IMR-90 (cell line): ENCODE data around the gene CNKSR2. TPM values are rescaled to one million over a fixed set of nuclear protein-coding genes. Genes with fewer than 3 reads are reported as not detected.

Experiments used
- ATAC-seq: fragments of 200-7000 bp; cut with Tn5 transposase; 2 replicates; pipeline ENCODE4 v1.9.1; 2020; ENCODE audit warnings: low read depth, mild to moderate bottlenecking, moderate library complexity
- BruUV-seq: library from RNA; stranded (reverse); fragments of 400-500 nt; replicated peaks from 2 replicates; lab custom pipeline; 2021; lab: Mats Ljungman, UMichigan
- CTCF ChIA-PET: fragments of 300-600 bp; formaldehyde crosslinking; extraction: SDS; loops from one replicate; lab custom pipeline; 2021; ENCODE audit warnings: antibody characterized with exemption; lab: Yijun Ruan, JAX
- POLR2A ChIA-PET: fragments of 300-600 bp; sonication (Branson Sonifier 250); formaldehyde crosslinking; loops from one replicate; lab custom pipeline; 2022; ENCODE audit warnings: antibody characterized with exemption; ENCODE audit not compliant: unreplicated experiment; lab: Charles Lee
- DNase-seq: peaks from one replicate; pipeline ENCODE4 v3.0.0; 2013
- H2AFZ ChIP-seq: replicated peaks from 2 replicates; pipeline ENCODE3; 2013; ENCODE audit warnings: low read length, mild to moderate bottlenecking; ENCODE audit not compliant: poor library complexity
- H2AK5ac ChIP-seq: 2 replicates; pipeline ENCODE4 v1.6.1; 2013; ENCODE audit warnings: low read depth, low read length, inconsistent platforms
- H2AK9ac ChIP-seq: replicated peaks from 2 replicates; pipeline ENCODE3; 2013; ENCODE audit warnings: mild to moderate bottlenecking, low read depth, low read length, moderate library complexity; ENCODE audit not compliant: poor library complexity
- H2BK120ac ChIP-seq: 2 replicates; pipeline ENCODE4 v1.6.1; 2013; ENCODE audit warnings: low read depth, low read length, inconsistent platforms
- H2BK15ac ChIP-seq: 3 replicates; pipeline ENCODE4 v1.6.1; 2013; ENCODE audit warnings: low read depth, low read length, inconsistent platforms
- H2BK20ac ChIP-seq: 2 replicates; pipeline ENCODE4 v1.6.1; 2013; ENCODE audit warnings: low read depth, mild to moderate bottlenecking, inconsistent platforms, low read length, moderate library complexity
- H2BK5ac ChIP-seq: 2 replicates; pipeline ENCODE4 v1.6.1; 2013; ENCODE audit warnings: mild to moderate bottlenecking, low read depth, low read length, inconsistent platforms; ENCODE audit not compliant: poor library complexity, severe bottlenecking
- H3K14ac ChIP-seq: replicated peaks from 2 replicates; pipeline ENCODE4 v1.6.1; 2013; ENCODE audit warnings: low read depth, low read length, inconsistent platforms
- H3K18ac ChIP-seq: 2 replicates; pipeline ENCODE4 v1.6.1; 2013; ENCODE audit warnings: low read depth, low read length, control low read depth
- H3K23ac ChIP-seq: 2 replicates; pipeline ENCODE4 v1.6.1; 2013; ENCODE audit warnings: low read depth, low read length, inconsistent platforms
- H3K27ac ChIP-seq: 2 replicates; pipeline ENCODE4 v1.5.1; 2013; ENCODE audit warnings: mild to moderate bottlenecking, control low read depth, low read length; ENCODE audit not compliant: insufficient read depth
- H3K27me3 ChIP-seq: 2 replicates; pipeline ENCODE4 v1.6.1; 2013; ENCODE audit warnings: low read length; ENCODE audit not compliant: control insufficient read depth, insufficient read depth
- H3K36me3 ChIP-seq: 2 replicates; pipeline ENCODE4 v1.6.1; 2013; ENCODE audit warnings: low read length, mixed read lengths; ENCODE audit not compliant: control insufficient read depth, insufficient read depth
- H3K4ac ChIP-seq: 2 replicates; pipeline ENCODE4 v1.6.1; 2013; ENCODE audit warnings: low read depth, low read length, inconsistent platforms
- H3K4me1 ChIP-seq: 2 replicates; pipeline ENCODE4 v1.6.1; 2013; ENCODE audit warnings: low read length, mixed read lengths; ENCODE audit not compliant: control insufficient read depth, insufficient read depth
- H3K4me2 ChIP-seq: 2 replicates; pipeline ENCODE4 v1.6.1; 2013; ENCODE audit warnings: low read depth, mild to moderate bottlenecking, control low read depth, low read length, moderate library complexity
- H3K4me3 ChIP-seq: 2 replicates; pipeline ENCODE4 v1.5.1; 2013; ENCODE audit warnings: low read depth, mild to moderate bottlenecking, control low read depth, low read length, moderate library complexity; ENCODE audit not compliant: insufficient read depth
- H3K56ac ChIP-seq: 2 replicates; pipeline ENCODE4 v1.6.1; 2013; ENCODE audit warnings: low read length, inconsistent platforms; ENCODE audit not compliant: insufficient read depth; ENCODE audit errors: extremely low read depth
- H3K79me1 ChIP-seq, 2 experiments: 2 replicates each; pipeline ENCODE4 v1.6.1; 2013; ENCODE audit warnings: low read length in 2 of 2, inconsistent platforms in 1 of 2, low read depth in 1 of 2
- H3K9ac ChIP-seq: 2 replicates; pipeline ENCODE4 v1.6.1; 2013; ENCODE audit warnings: low read depth, low read length, control low read depth
- H3K9me1 ChIP-seq: 2 replicates; pipeline ENCODE4 v1.6.1; 2013; ENCODE audit warnings: low read length, inconsistent platforms; ENCODE audit not compliant: insufficient read depth
- H3K9me3 ChIP-seq: 2 replicates; pipeline ENCODE4 v1.6.1; 2013; ENCODE audit warnings: low read length; ENCODE audit not compliant: control insufficient read depth, insufficient read depth
- H4K20me1 ChIP-seq: 2 replicates; pipeline ENCODE4 v1.6.1; 2013; ENCODE audit warnings: low read length, inconsistent platforms; ENCODE audit not compliant: insufficient read depth
- H4K5ac ChIP-seq: 2 replicates; pipeline ENCODE4 v1.6.1; 2013; ENCODE audit warnings: mild to moderate bottlenecking, low read depth, low read length, control low read depth
- H4K8ac ChIP-seq, 2 experiments: 2 replicates each; pipeline ENCODE4 v1.6.1; 2013; ENCODE audit warnings: low read depth in 2 of 2, low read length in 2 of 2, control low read depth in 1 of 2, inconsistent platforms in 1 of 2
- H4K91ac ChIP-seq: 2 replicates; pipeline ENCODE4 v1.6.1; 2013; ENCODE audit warnings: low read depth, low read length, inconsistent platforms; ENCODE audit not compliant: insufficient read depth
- CEBPB ChIP-seq: IDR thresholded peaks from 2 replicates; pipeline ENCODE4 v1.6.1; 2012; ENCODE audit warnings: low read depth, low read length, improper control_type of control experiment
- MXI1 ChIP-seq: IDR thresholded peaks from 2 replicates; pipeline ENCODE4 v1.6.1; 2012; ENCODE audit warnings: low read depth, mild to moderate bottlenecking, low read length, moderate library complexity, borderline replicate concordance
- POLR2A ChIP-seq: IDR thresholded peaks from 2 replicates; pipeline ENCODE4 v1.6.1; 2012; ENCODE audit warnings: mild to moderate bottlenecking, low read depth, low read length
- RAD21 ChIP-seq: IDR thresholded peaks from 2 replicates; pipeline ENCODE4 v1.6.1; 2012; ENCODE audit warnings: low read length, improper control_type of control experiment
- RCOR1 ChIP-seq: IDR thresholded peaks from 2 replicates; pipeline ENCODE4 v1.6.1; 2012; ENCODE audit warnings: mild to moderate bottlenecking, low read length, improper control_type of control experiment; ENCODE audit not compliant: insufficient replicate concordance
- WGBS, 2 experiments: methylation state at CpG; one replicate each; pipeline versions ENCODE4 v1.1.5 to v1.1.7; 2013; ENCODE audit warnings: missing lambda C conversion rate in 2 of 2; ENCODE audit not compliant: insufficient read length in 1 of 2; ENCODE audit errors: extremely low coverage in 2 of 2; 5-methylcytosine and 5-hydroxymethylcytosine counted together
- dilution Hi-C: fragments of 300-500 bp; cut with HindIII; formaldehyde crosslinking; loops from one replicate; pipeline ENCODE4 v1.14.3; 2018; ENCODE audit warnings: low sequenced_read_pairs; ENCODE audit not compliant: unreplicated experiment
- in situ Hi-C: fragments of 300-500 bp; cut with MboI; formaldehyde crosslinking; loops from 3 replicates; pipeline ENCODE4 v1.14.3; 2019; ENCODE audit warnings: low sequenced_read_pairs, inconsistent platforms, mixed read lengths
- intact Hi-C: fragments of 100-400 bp; cut with micrococcal nuclease; formaldehyde crosslinking; loops from 2 replicates; pipeline ENCODE4 v1.10.0; 2022
- polyA plus RNA-seq, 3 experiments: library from polyadenylated mRNA; depleted of rRNA; stranded (reverse); fragments of >200 nt; gene quantifications; 2 replicates each; pipeline ENCODE4 v1.2.3, GENCODE V29; 2012; ENCODE audit warnings: low replicate concordance in 1 of 3
- total RNA-seq: library from RNA; depleted of rRNA; stranded (reverse); fragments of >200 nt; gene quantifications from 2 replicates; pipeline ENCODE4 v1.2.3, GENCODE V29; 2012

CNKSR2 gene
- total and polyA plus RNA-seq, 2 of the 4 experiments (the other 2 are of a cell fraction): 0.14 to 0.90 TPM

GRCh38 chrX:21476909-21477308, 102.7 kb downstream of the CNKSR2 start:
- in situ Hi-C loops: loop anchor here (25.0 kb wide), 1 partner anchor 940 kb away; no protein-coding TSS in a partner anchor
- Histone ChIP-seq H3K4me1 (no peaks in the 10 kb centered on the region), H3K9me3 (no peaks in the 10 kb centered on the region), H3K4ac (no peak overlapping the region), H2BK15ac (no peak overlapping the region), H3K4me3 (no peak overlapping the region), H4K8ac (no peak overlapping the region), H3K4me2 (no peak overlapping the region), H3K27ac (no peak overlapping the region), H2AFZ (no peak overlapping the region), H3K23ac (no peak overlapping the region), H3K9me1 (no peaks in the 10 kb centered on the region), H3K9ac (no peak overlapping the region), H4K20me1 (no peaks in the 10 kb centered on the region), H3K14ac (no peak overlapping the region), H3K27me3 (no peaks in the 10 kb centered on the region), H2BK20ac (no peak overlapping the region), H3K18ac (no peak overlapping the region), H3K36me3 (no peaks in the 10 kb centered on the region), H2BK120ac (no peak overlapping the region), H3K56ac (no peak overlapping the region), H3K79me1 (no peaks in the 10 kb centered on the region), H2AK9ac (no peak overlapping the region), H2BK5ac (no peak overlapping the region), H4K91ac (no peak overlapping the region), H2AK5ac (no peak overlapping the region), H4K5ac (no peak overlapping the region)
- WGBS, 2 experiments: 80% methylated on average over 1 of the region's 2 CpGs; no CpG with 5 or more reads in 1 of the 2 experiments
- no TSS peak for BruUV-seq
- dilution Hi-C loops: no loop called here
- POLR2A ChIA-PET: no interaction called here
- no peak for DNase-seq
- CTCF ChIA-PET: interaction anchor here (0.7 kb wide), 1 partner anchor 19 kb away, joined by 4 read pairs; no protein-coding TSS in a partner anchor
- ATAC-seq: no peak
- TF ChIP-seq RCOR1 (no peak), POLR2A (no peak), MXI1 (no peak), CEBPB (no peak), RAD21 (no peak)
- intact Hi-C loops: no loop called here
